LNCAP (cell line): ENCODE data around the gene ENTREP3.

Experiments
- CTCF ChIP-seq: fragments of 450-650 bp; IDR thresholded peaks from 2 replicates; pipeline ENCODE4 v1.5.1; 2017; ENCODE audit warnings: mild to moderate bottlenecking

Gene ENTREP3

GRCh38 chr1:155285631-155286044 is 30.4 kb upstream of the ENTREP3 start:
- no peak for TF ChIP-seq CTCF

GRCh38 chr1:155285063-155285462 is 29.8 kb upstream of the ENTREP3 start:
- no peak for TF ChIP-seq CTCF

DNA sequence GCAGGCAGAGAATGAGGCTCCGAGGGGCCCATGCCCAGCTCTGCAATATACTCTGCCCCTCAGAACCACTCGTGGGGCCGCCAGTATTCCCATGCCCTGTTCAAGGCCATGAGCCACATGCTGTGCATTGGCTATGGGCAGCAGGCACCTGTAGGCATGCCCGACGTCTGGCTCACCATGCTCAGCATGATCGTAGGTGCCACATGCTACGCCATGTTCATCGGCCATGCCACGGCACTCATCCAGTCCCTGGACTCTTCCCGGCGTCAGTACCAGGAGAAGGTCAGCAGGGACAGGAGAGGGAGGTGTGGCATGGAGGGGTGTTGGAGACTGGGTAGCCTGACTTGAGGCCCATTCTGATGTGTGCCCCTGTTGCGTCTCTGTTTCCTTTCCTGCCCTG is 29.2 kb upstream of the ENTREP3 start:
- TF ChIP-seq CTCF = no peak

GRCh38 chr1:155282488-155283091 is 27.3 kb upstream of the ENTREP3 start:
- no peak for TF ChIP-seq CTCF

- no peak for TF ChIP-seq CTCF
Measured at GRCh38 chr1:155279268-155279667, 24.0 kb upstream of the ENTREP3 start.

DNA sequence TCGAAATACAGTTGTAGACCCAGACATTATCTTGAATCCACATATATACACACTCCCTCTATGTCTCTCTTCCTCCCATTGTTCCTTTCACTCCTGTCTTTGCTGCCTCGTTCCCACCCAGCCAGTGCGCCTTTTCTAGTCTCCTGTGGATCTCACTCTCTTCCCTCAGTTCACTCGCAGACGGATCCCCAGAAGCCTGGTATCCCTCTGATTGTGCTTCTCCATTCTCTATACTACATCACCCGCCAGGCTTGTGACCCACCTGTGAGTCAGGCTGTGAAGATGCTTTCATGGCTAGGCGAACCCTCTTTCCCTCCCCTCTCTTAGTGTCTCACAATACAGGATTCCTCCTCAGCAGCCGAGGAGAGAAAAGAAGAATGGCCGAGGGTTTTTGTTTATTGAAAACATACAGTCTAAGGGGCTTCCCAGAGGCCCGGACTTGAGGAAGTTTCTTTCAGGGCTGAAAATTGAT is 23.4 kb upstream of the ENTREP3 start:
- TF ChIP-seq CTCF = no peak

DNA sequence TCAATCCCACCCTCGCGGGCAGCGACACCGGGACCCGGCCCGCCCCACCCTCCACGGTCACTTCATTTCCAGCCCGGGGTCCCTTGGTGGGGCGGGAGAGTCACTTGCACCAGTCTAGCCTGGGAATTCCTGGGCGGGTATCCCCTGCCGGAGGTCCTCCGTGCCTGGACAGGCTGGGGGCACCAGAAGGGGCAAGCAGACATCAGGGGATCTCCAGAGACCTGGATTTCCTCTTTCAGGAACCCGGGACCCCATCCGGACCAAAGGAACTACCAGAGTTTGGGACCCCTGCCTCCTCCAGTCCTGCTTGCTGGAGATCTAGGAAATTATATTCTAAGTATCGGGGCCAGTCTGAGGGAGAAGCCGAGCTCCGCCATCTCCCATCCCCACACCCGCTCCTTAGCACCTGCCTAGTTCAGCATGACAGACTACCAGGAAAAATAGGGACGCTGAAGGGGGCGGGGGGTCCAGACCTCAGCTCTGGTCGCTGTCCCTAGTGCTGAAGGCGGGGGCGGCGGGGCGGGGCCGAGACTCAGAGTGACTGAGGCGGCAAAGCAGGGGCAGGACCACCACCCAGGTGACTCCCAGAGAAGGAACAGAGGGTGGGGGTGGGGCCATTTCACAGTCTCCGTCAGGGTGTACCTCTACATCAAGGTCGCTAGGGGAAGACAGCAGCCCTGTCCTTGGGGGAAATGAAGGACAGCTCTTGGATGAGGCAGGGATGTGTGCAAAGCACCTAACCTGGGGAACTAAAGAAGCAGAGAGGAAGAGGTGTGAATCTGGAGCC is 22.8 kb upstream of the ENTREP3 start:
- TF ChIP-seq CTCF = peak; percentile 40; the same call in 1 of the 2 replicates
